HCT116 (cell line): ENCODE results near the gene NFASC. TPM values are rescaled to one million over a fixed set of nuclear protein-coding genes. Genes with fewer than 3 reads are reported as not detected.

ENCODE experiments used
- ATAC-seq: fragments of 200-7000 bp; cut with Tn5 transposase; 2 replicates; pipeline ENCODE4 v1.9.1; 2020; ENCODE audit warnings: mild to moderate bottlenecking, moderate library complexity
- BruUV-seq: library from RNA; stranded (reverse); fragments of 400-500 nt; replicated peaks from 2 replicates; lab custom pipeline; 2021; lab: Mats Ljungman, UMichigan
- CTCF ChIA-PET: fragments of 300-600 bp; sonication (Branson Sonifier 250); formaldehyde crosslinking; loops from one replicate; lab custom pipeline; 2021; ENCODE audit warnings: antibody characterized with exemption; lab: Charles Lee
- POLR2A ChIA-PET: fragments of 300-600, 350-600 bp; sonication (Branson Sonifier 250); formaldehyde crosslinking; loops from one replicate; lab custom pipeline; 2021; ENCODE audit warnings: antibody characterized with exemption; lab: Charles Lee
- RAD21 ChIA-PET, 2 experiments: fragments of 300-600 bp; sonication (Branson Sonifier 250); formaldehyde crosslinking; loops; one replicate each; lab custom pipeline; 2023; ENCODE audit warnings: low total read pairs in 2 of 2; ENCODE audit not compliant: uncharacterized antibody in 2 of 2, unreplicated experiment in 2 of 2, low non-redundant PET in 1 of 2; lab: Charles Lee
- DNase-seq: peaks from one replicate; pipeline ENCODE4 v3.0.0-alpha.2; 2010; ENCODE audit warnings: low read depth, low spot score
- H2AFZ ChIP-seq: fragments of 200-600 bp; shearing (Covaris generic), sonication (generic); 2 replicates; pipeline ENCODE4 v1.6.1; 2017; ENCODE audit warnings: low read depth, mixed run types, mixed read lengths, antibody characterized with exemption, low read length; ENCODE audit not compliant: poor library complexity, severe bottlenecking
- H3K27ac ChIP-seq: 2 replicates; pipeline ENCODE4 v1.5.1; 2012; ENCODE audit warnings: low read depth, low read length
- H3K27me3 ChIP-seq: fragments of 200-600 bp; sonication (generic); 2 replicates; pipeline ENCODE4 v1.6.1; 2016; ENCODE audit warnings: mixed run types, low read length, mixed read lengths; ENCODE audit not compliant: insufficient read depth
- H3K36me3 ChIP-seq, 2 experiments: fragments of 200-500 bp in 1 of 2; fragments of 200-600 bp in 1 of 2; sonication (Bioruptor generic) in 1 of 2; sonication (generic) in 1 of 2; 2 replicates each; pipeline versions ENCODE4 v1.5.1 to v1.6.1; 2014 to 2016; ENCODE audit warnings: low read length in 2 of 2, inconsistent platforms in 1 of 2, mixed read lengths in 1 of 2, mixed run types in 1 of 2; ENCODE audit not compliant: insufficient read depth in 2 of 2, control insufficient read depth in 1 of 2
- H3K4me1 ChIP-seq, 2 experiments: fragments of 200-600 bp in 1 of 2; sonication (generic) in 1 of 2; 2 replicates each; pipeline versions ENCODE4 v1.5.1 to v1.6.1; 2012 to 2017; ENCODE audit warnings: low read length in 2 of 2, inconsistent platforms in 1 of 2, mild to moderate bottlenecking in 1 of 2, mixed read lengths in 1 of 2, mixed run types in 1 of 2, moderate library complexity in 1 of 2; ENCODE audit not compliant: insufficient read depth in 2 of 2, control insufficient read depth in 1 of 2
- H3K4me2 ChIP-seq: fragments of 200-600 bp; sonication (generic); 2 replicates; pipeline ENCODE4 v1.6.1; 2017; ENCODE audit warnings: mixed run types, low read length, mixed read lengths
- H3K4me3 ChIP-seq, 2 experiments: fragments of 200-600 bp in 1 of 2; sonication (generic) in 1 of 2; replicated peaks in 1 of 2; 2 replicates each; pipeline ENCODE4 v1.5.1; 2011 to 2016; ENCODE audit warnings: low read length in 2 of 2, control low read depth in 1 of 2, low read depth in 1 of 2, mild to moderate bottlenecking in 1 of 2, mixed read lengths in 1 of 2, mixed run types in 1 of 2
- H3K79me2 ChIP-seq: fragments of 200-600 bp; sonication (generic); 2 replicates; pipeline ENCODE4 v1.6.1; 2017; ENCODE audit warnings: mild to moderate bottlenecking, mixed run types, low read length, moderate library complexity, mixed read lengths; ENCODE audit not compliant: insufficient read depth
- H3K9ac ChIP-seq: fragments of 200-600 bp; sonication (generic); 2 replicates; pipeline ENCODE4 v1.6.1; 2016; ENCODE audit warnings: low read length, mixed read lengths
- H3K9me2 ChIP-seq: fragments of 200-600 bp; sonication (generic), shearing (Covaris generic); 2 replicates; pipeline ENCODE4 v1.6.1; 2017; ENCODE audit warnings: mixed run types, mild to moderate bottlenecking, moderate library complexity; ENCODE audit not compliant: insufficient read depth
- H3K9me3 ChIP-seq, 2 experiments: fragments of 200-500 bp in 1 of 2; fragments of 200-600 bp in 1 of 2; sonication (Bioruptor generic) in 1 of 2; sonication (generic) in 1 of 2; 2 replicates each; pipeline ENCODE4 v1.6.1; 2014 to 2017; ENCODE audit warnings: low read length in 2 of 2, mixed read lengths in 2 of 2, inconsistent platforms in 1 of 2, low read depth in 1 of 2, mild to moderate bottlenecking in 1 of 2, mixed run types in 1 of 2, moderate library complexity in 1 of 2; ENCODE audit not compliant: control insufficient read depth in 1 of 2, insufficient read depth in 1 of 2
- H4K20me1 ChIP-seq: fragments of 200-600 bp; sonication (generic), shearing (Covaris generic); 2 replicates; pipeline ENCODE4 v1.6.1; 2017; ENCODE audit warnings: mixed run types, mild to moderate bottlenecking, moderate library complexity; ENCODE audit not compliant: insufficient read depth
- CBX3 ChIP-seq: IDR thresholded peaks from 2 replicates; pipeline ENCODE4 v1.6.1; 2012; ENCODE audit warnings: low read depth
- ELF1 ChIP-seq: IDR thresholded peaks from 2 replicates; pipeline ENCODE4 v1.6.1; 2012; ENCODE audit warnings: low read depth, borderline replicate concordance
- EZH2 ChIP-seq: fragments of 200-600 bp; sonication (generic); IDR thresholded peaks from 2 replicates; pipeline ENCODE4 v1.6.1; 2017; ENCODE audit warnings: antibody characterized with exemption, mixed run types
- FOSL1 ChIP-seq: IDR thresholded peaks from 2 replicates; pipeline ENCODE4 v1.6.1; 2012; ENCODE audit warnings: low read depth
- POLR2AphosphoS5 ChIP-seq: IDR thresholded peaks from 2 replicates; pipeline ENCODE4 v1.6.1; 2011; ENCODE audit warnings: mild to moderate bottlenecking, low read depth, low read length, moderate library complexity
- RAD21 ChIP-seq: IDR thresholded peaks from 2 replicates; pipeline ENCODE4 v1.6.1; 2012; ENCODE audit warnings: low read depth, mild to moderate bottlenecking
- SIN3A ChIP-seq: IDR thresholded peaks from 2 replicates; pipeline ENCODE4 v1.6.1; 2012; ENCODE audit warnings: low read depth
- SP1 ChIP-seq: IDR thresholded peaks from 2 replicates; pipeline ENCODE4 v1.6.1; 2012; ENCODE audit warnings: low read depth
- SRF ChIP-seq: IDR thresholded peaks from 2 replicates; pipeline ENCODE4 v1.6.1; 2012; ENCODE audit warnings: low read depth
- TCF7L2 ChIP-seq: IDR thresholded peaks from 2 replicates; pipeline ENCODE4 v1.7.0; 2011; ENCODE audit warnings: borderline replicate concordance, inconsistent platforms; ENCODE audit not compliant: insufficient read depth, insufficient read length; ENCODE audit errors: extremely low read depth
- YY1 ChIP-seq: IDR thresholded peaks from 2 replicates; pipeline ENCODE4 v1.6.1; 2011; ENCODE audit warnings: low read length, low read depth, moderate library complexity, mild to moderate bottlenecking; ENCODE audit not compliant: insufficient replicate concordance; ENCODE audit errors: extremely low read depth
- ZNF274 ChIP-seq: fragments of 200-500 bp; sonication (Bioruptor generic); IDR thresholded peaks from 2 replicates; pipeline ENCODE4 v1.6.1; 2014; ENCODE audit warnings: mild to moderate bottlenecking, low read depth, low read length, inconsistent platforms
- intact Hi-C: fragments of 100-400 bp; cut with micrococcal nuclease; formaldehyde crosslinking; loops from 2 replicates; pipeline ENCODE4 v1.10.0; 2022
- total RNA-seq: library from RNA; stranded (reverse); gene quantifications from one replicate; pipeline ENCODE4 v1.2.1, GENCODE V29; 2021; ENCODE audit not compliant: unreplicated experiment
- TF ChIP-seq, protein P1 (sequence below), 3 experiments: fragments of 200-600 bp in 1 of 3; sonication (generic) in 1 of 3; IDR thresholded peaks in 2 of 3; conservative IDR thresholded peaks in 1 of 3; 2 replicates each; pipeline ENCODE4 v1.5.1; 2012 to 2017; ENCODE audit warnings: low read depth in 2 of 3, low read length in 2 of 3, antibody characterized with exemption in 1 of 3, borderline replicate concordance in 1 of 3, control low read depth in 1 of 3, mild to moderate bottlenecking in 1 of 3, mixed read lengths in 1 of 3, mixed run types in 1 of 3, moderate library complexity in 1 of 3; ENCODE audit not compliant: insufficient read depth in 1 of 3
- TF ChIP-seq, protein P2 (sequence below): IDR thresholded peaks from 2 replicates; pipeline ENCODE4 v1.6.1; 2012; ENCODE audit warnings: low read depth
- TF ChIP-seq, protein P3 (sequence below): IDR thresholded peaks from 2 replicates; pipeline ENCODE4 v1.6.1; 2012
- TF ChIP-seq, protein P4 (sequence below): IDR thresholded peaks from 2 replicates; pipeline ENCODE4 v1.6.1; 2011; ENCODE audit warnings: mild to moderate bottlenecking, low read length, moderate library complexity; ENCODE audit not compliant: insufficient replicate concordance; ENCODE audit errors: extremely low read depth
- TF ChIP-seq, protein P5 (sequence below): IDR thresholded peaks from 2 replicates; pipeline ENCODE4 v1.6.1; 2012

NFASC gene
- total RNA-seq, 1 experiment from 2014 or later: 0.57 TPM

DNA sequence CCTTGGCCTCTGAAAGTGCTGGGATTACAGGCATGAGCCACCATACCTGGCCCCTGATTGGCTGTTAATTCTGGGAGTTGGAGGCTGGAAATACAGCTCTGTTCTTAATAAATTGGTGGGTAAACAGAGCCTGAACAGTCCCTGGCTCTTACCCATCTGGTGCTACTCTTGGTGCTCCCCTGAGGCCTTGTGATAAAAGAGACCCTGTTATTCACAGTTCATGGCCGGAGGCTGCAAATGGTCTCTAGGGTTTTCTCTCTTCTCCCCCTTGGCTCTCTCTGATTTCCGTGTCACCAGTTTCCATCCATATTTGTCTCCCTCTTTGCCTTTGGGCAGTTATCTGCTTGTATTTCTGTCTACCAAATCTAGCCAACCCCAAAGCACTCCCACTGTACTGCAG is 17.2 kb downstream of the NFASC start:
- no peak for ATAC-seq
- no peaks in the 10 kb centered on the region for H3K36me3 ChIP-seq
- no peaks in the 10 kb centered on the region for H3K79me2 ChIP-seq
- H3K9ac ChIP-seq: no peak overlapping the region
- no peaks in the 10 kb centered on the region for H3K9me2 ChIP-seq
- RAD21 ChIA-PET: no interaction called here
- intact Hi-C loops: no loop called here
- TF ChIP-seq FOSL1: no peak
- TF ChIP-seq, protein P1, sequence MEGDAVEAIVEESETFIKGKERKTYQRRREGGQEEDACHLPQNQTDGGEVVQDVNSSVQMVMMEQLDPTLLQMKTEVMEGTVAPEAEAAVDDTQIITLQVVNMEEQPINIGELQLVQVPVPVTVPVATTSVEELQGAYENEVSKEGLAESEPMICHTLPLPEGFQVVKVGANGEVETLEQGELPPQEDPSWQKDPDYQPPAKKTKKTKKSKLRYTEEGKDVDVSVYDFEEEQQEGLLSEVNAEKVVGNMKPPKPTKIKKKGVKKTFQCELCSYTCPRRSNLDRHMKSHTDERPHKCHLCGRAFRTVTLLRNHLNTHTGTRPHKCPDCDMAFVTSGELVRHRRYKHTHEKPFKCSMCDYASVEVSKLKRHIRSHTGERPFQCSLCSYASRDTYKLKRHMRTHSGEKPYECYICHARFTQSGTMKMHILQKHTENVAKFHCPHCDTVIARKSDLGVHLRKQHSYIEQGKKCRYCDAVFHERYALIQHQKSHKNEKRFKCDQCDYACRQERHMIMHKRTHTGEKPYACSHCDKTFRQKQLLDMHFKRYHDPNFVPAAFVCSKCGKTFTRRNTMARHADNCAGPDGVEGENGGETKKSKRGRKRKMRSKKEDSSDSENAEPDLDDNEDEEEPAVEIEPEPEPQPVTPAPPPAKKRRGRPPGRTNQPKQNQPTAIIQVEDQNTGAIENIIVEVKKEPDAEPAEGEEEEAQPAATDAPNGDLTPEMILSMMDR (IDR thresholded peaks at IDR 0.05 in 2 of 3, conservative IDR thresholded peaks at IDR 0.05 in 1 of 3; ENCODE audit: borderline replicate concordance in 1 of 3, insufficient read depth in 1 of 3, low read depth in 2 of 3, low read length in 2 of 3): no peak
- no peak for TF ChIP-seq EZH2
- TF ChIP-seq, protein P2, sequence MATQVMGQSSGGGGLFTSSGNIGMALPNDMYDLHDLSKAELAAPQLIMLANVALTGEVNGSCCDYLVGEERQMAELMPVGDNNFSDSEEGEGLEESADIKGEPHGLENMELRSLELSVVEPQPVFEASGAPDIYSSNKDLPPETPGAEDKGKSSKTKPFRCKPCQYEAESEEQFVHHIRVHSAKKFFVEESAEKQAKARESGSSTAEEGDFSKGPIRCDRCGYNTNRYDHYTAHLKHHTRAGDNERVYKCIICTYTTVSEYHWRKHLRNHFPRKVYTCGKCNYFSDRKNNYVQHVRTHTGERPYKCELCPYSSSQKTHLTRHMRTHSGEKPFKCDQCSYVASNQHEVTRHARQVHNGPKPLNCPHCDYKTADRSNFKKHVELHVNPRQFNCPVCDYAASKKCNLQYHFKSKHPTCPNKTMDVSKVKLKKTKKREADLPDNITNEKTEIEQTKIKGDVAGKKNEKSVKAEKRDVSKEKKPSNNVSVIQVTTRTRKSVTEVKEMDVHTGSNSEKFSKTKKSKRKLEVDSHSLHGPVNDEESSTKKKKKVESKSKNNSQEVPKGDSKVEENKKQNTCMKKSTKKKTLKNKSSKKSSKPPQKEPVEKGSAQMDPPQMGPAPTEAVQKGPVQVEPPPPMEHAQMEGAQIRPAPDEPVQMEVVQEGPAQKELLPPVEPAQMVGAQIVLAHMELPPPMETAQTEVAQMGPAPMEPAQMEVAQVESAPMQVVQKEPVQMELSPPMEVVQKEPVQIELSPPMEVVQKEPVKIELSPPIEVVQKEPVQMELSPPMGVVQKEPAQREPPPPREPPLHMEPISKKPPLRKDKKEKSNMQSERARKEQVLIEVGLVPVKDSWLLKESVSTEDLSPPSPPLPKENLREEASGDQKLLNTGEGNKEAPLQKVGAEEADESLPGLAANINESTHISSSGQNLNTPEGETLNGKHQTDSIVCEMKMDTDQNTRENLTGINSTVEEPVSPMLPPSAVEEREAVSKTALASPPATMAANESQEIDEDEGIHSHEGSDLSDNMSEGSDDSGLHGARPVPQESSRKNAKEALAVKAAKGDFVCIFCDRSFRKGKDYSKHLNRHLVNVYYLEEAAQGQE: no peak
- TF ChIP-seq SRF: no peak
- no peak for TF ChIP-seq SIN3A
- no peak for TF ChIP-seq TCF7L2
- no peak for TF ChIP-seq ZNF274
- no peak for TF ChIP-seq ELF1
- TF ChIP-seq YY1: no peak
- no peak for TF ChIP-seq POLR2AphosphoS5
- TF ChIP-seq, protein P3, sequence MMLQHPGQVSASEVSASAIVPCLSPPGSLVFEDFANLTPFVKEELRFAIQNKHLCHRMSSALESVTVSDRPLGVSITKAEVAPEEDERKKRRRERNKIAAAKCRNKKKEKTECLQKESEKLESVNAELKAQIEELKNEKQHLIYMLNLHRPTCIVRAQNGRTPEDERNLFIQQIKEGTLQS: no peak
- TF ChIP-seq RAD21: no peak
- TF ChIP-seq, protein P4, sequence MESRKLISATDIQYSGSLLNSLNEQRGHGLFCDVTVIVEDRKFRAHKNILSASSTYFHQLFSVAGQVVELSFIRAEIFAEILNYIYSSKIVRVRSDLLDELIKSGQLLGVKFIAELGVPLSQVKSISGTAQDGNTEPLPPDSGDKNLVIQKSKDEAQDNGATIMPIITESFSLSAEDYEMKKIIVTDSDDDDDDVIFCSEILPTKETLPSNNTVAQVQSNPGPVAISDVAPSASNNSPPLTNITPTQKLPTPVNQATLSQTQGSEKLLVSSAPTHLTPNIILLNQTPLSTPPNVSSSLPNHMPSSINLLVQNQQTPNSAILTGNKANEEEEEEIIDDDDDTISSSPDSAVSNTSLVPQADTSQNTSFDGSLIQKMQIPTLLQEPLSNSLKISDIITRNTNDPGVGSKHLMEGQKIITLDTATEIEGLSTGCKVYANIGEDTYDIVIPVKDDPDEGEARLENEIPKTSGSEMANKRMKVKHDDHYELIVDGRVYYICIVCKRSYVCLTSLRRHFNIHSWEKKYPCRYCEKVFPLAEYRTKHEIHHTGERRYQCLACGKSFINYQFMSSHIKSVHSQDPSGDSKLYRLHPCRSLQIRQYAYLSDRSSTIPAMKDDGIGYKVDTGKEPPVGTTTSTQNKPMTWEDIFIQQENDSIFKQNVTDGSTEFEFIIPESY: no peak
- TF ChIP-seq, protein P5, sequence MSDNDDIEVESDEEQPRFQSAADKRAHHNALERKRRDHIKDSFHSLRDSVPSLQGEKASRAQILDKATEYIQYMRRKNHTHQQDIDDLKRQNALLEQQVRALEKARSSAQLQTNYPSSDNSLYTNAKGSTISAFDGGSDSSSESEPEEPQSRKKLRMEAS: no peak
- TF ChIP-seq SP1: no peak
- TF ChIP-seq CBX3: no peak
- no peaks in the 10 kb centered on the region for H4K20me1 ChIP-seq
- no peaks in the 10 kb centered on the region for H3K9me3 ChIP-seq
- POLR2A ChIA-PET: no interaction called here
- H3K4me3 ChIP-seq: no peak overlapping the region
- no peak overlapping the region for H2AFZ ChIP-seq
- H3K4me2 ChIP-seq: no peak overlapping the region
- H3K27ac ChIP-seq: no peak overlapping the region
- peaks cover 9% of the 10 kb centered on the region; the same call in 1 of the 2 replicates for H3K27me3 ChIP-seq
- H3K4me1 ChIP-seq: no peaks in the 10 kb centered on the region
- no peak for DNase-seq
- CTCF ChIA-PET: no interaction called here
- no TSS peak for BruUV-seq
